Dendritic cell treated with granulocyte-macrophage colony-stimulating factor and Interleukin-4, amounts not matched to agents 40 ng/mL and 50 ng/mL, for 4 days (primary cell): ENCODE data around the gene SND1.

Source experiments
- H3K27ac Mint-ChIP-seq: one replicate; pipeline ENCODE4 v1.8.0; 2022; ENCODE audit warnings: mild to moderate bottlenecking, mixed read lengths
- H3K27me3 Mint-ChIP-seq: one replicate; pipeline ENCODE4 v1.8.0; 2022; ENCODE audit warnings: mild to moderate bottlenecking, mixed read lengths
- H3K36me3 Mint-ChIP-seq: one replicate; pipeline ENCODE4 v1.8.0; 2022; ENCODE audit warnings: low read depth, mixed read lengths
- H3K4me1 Mint-ChIP-seq: one replicate; pipeline ENCODE4 v1.8.0; 2022; ENCODE audit warnings: low read depth, mixed read lengths
- H3K4me3 Mint-ChIP-seq: one replicate; pipeline ENCODE4 v1.8.0; 2022; ENCODE audit warnings: mild to moderate bottlenecking, moderate library complexity, mixed read lengths
- H3K9me3 Mint-ChIP-seq: one replicate; pipeline ENCODE4 v1.8.0; 2022; ENCODE audit warnings: mixed read lengths
- intact Hi-C: fragments of 100-400 bp; cut with micrococcal nuclease; formaldehyde crosslinking; loops from one replicate; pipeline ENCODE4 v1.15.0; 2022

The SND1 gene

GRCh38 chr7:127932076-127932475 lies 280.1 kb downstream of the SND1 start:
- Mint-ChIP-seq H3K27me3 (no peaks in the 10 kb centered on the region), H3K36me3 (peaks cover 69% of the 10 kb centered on the region), H3K27ac (no peak overlapping the region), H3K4me1 (peaks cover 17% of the 10 kb centered on the region), H3K9me3 (no peaks in the 10 kb centered on the region), H3K4me3 (no peak overlapping the region)
- intact Hi-C loops: no loop called here

- intact Hi-C loops: no loop called here
- peaks cover 13% of the 10 kb centered on the region for H3K4me1 Mint-ChIP-seq
- H3K9me3 Mint-ChIP-seq: no peaks in the 10 kb centered on the region
- no peak overlapping the region for H3K27ac Mint-ChIP-seq
- H3K36me3 Mint-ChIP-seq: peaks cover 73% of the 10 kb centered on the region
- H3K4me3 Mint-ChIP-seq: no peak overlapping the region
- no peaks in the 10 kb centered on the region for H3K27me3 Mint-ChIP-seq
These were observed 280.5 kb downstream of the SND1 start for GRCh38 chr7:127932496-127932895.

- Mint-ChIP-seq H3K4me1 (peaks cover 7% of the 10 kb centered on the region), H3K36me3 (peaks cover 76% of the 10 kb centered on the region), H3K4me3 (no peak overlapping the region), H3K27ac (no peak overlapping the region), H3K9me3 (no peaks in the 10 kb centered on the region), H3K27me3 (no peaks in the 10 kb centered on the region)
- intact Hi-C loops: no loop called here
These were observed 281.2 kb downstream of the SND1 start for GRCh38 chr7:127933146-127933545.

- Mint-ChIP-seq H3K36me3 (peaks cover 74% of the 10 kb centered on the region), H3K9me3 (no peaks in the 10 kb centered on the region), H3K27ac (no peak overlapping the region), H3K27me3 (no peaks in the 10 kb centered on the region), H3K4me3 (no peak overlapping the region), H3K4me1 (peaks cover 5% of the 10 kb centered on the region)
- intact Hi-C loops: no loop called here
These were observed 282.7 kb downstream of the SND1 start for GRCh38 chr7:127934711-127935110.

GRCh38 chr7:127935847-127936376 lies 283.9 kb downstream of the SND1 start:
- H3K27me3 Mint-ChIP-seq: no peaks in the 10 kb centered on the region
- intact Hi-C loops: no loop called here
- H3K4me3 Mint-ChIP-seq: no peak overlapping the region
- H3K36me3 Mint-ChIP-seq: peaks cover 62% of the 10 kb centered on the region
- no peak overlapping the region for H3K27ac Mint-ChIP-seq
- peaks cover 5% of the 10 kb centered on the region for H3K4me1 Mint-ChIP-seq
- H3K9me3 Mint-ChIP-seq: no peaks in the 10 kb centered on the region

GRCh38 chr7:127937066-127937680 lies 285.2 kb downstream of the SND1 start:
- Mint-ChIP-seq H3K36me3 (peaks cover 52% of the 10 kb centered on the region), H3K27me3 (no peaks in the 10 kb centered on the region), H3K27ac (no peak overlapping the region), H3K4me3 (no peak overlapping the region), H3K9me3 (no peaks in the 10 kb centered on the region), H3K4me1 (peaks cover 2% of the 10 kb centered on the region)
- intact Hi-C loops: no loop called here

- no peaks in the 10 kb centered on the region for H3K9me3 Mint-ChIP-seq
- H3K27ac Mint-ChIP-seq: no peak overlapping the region
- H3K4me3 Mint-ChIP-seq: no peak overlapping the region
- intact Hi-C loops: no loop called here
- H3K36me3 Mint-ChIP-seq: peaks cover 43% of the 10 kb centered on the region
- no peaks in the 10 kb centered on the region for H3K27me3 Mint-ChIP-seq
- no peaks in the 10 kb centered on the region for H3K4me1 Mint-ChIP-seq
These were observed 286.6 kb downstream of the SND1 start for GRCh38 chr7:127938588-127938987.

- no peak overlapping the region for H3K4me3 Mint-ChIP-seq
- no peaks in the 10 kb centered on the region for H3K9me3 Mint-ChIP-seq
- H3K36me3 Mint-ChIP-seq: peaks cover 36% of the 10 kb centered on the region
- no peak overlapping the region for H3K27ac Mint-ChIP-seq
- no peaks in the 10 kb centered on the region for H3K4me1 Mint-ChIP-seq
- no peaks in the 10 kb centered on the region for H3K27me3 Mint-ChIP-seq
- intact Hi-C loops: no loop called here
These were observed 288.6 kb downstream of the SND1 start for GRCh38 chr7:127940381-127941160.

- no peaks in the 10 kb centered on the region for H3K9me3 Mint-ChIP-seq
- H3K4me1 Mint-ChIP-seq: peaks cover 7% of the 10 kb centered on the region
- intact Hi-C loops: no loop called here
- peaks cover 28% of the 10 kb centered on the region for H3K36me3 Mint-ChIP-seq
- H3K27ac Mint-ChIP-seq: no peak overlapping the region
- H3K27me3 Mint-ChIP-seq: no peaks in the 10 kb centered on the region
- no peak overlapping the region for H3K4me3 Mint-ChIP-seq
These were observed 289.6 kb downstream of the SND1 start for GRCh38 chr7:127941476-127942210.

- Mint-ChIP-seq H3K36me3 (peaks cover 20% of the 10 kb centered on the region), H3K27me3 (no peaks in the 10 kb centered on the region), H3K4me1 (peaks cover 7% of the 10 kb centered on the region), H3K4me3 (no peak overlapping the region), H3K27ac (no peak overlapping the region), H3K9me3 (no peaks in the 10 kb centered on the region)
- intact Hi-C loops: no loop called here
These were observed 291.8 kb downstream of the SND1 start for GRCh38 chr7:127943541-127944521.

- Mint-ChIP-seq H3K36me3 (peaks cover 15% of the 10 kb centered on the region), H3K4me3 (no peak overlapping the region), H3K4me1 (peaks cover 20% of the 10 kb centered on the region), H3K9me3 (no peaks in the 10 kb centered on the region), H3K27ac (no peak overlapping the region), H3K27me3 (no peaks in the 10 kb centered on the region)
- intact Hi-C loops: no loop called here
These were observed 294.1 kb downstream of the SND1 start for GRCh38 chr7:127946111-127946510.

GRCh38 chr7:127946847-127947246 lies 294.9 kb downstream of the SND1 start:
- Mint-ChIP-seq H3K4me1 (peaks cover 28% of the 10 kb centered on the region), H3K36me3 (peaks cover 15% of the 10 kb centered on the region), H3K4me3 (no peak overlapping the region), H3K27me3 (no peaks in the 10 kb centered on the region), H3K9me3 (no peaks in the 10 kb centered on the region), H3K27ac (no peak overlapping the region)
- intact Hi-C loops: no loop called here

- Mint-ChIP-seq H3K4me3 (no peak overlapping the region), H3K36me3 (peaks cover 18% of the 10 kb centered on the region), H3K27ac (no peak overlapping the region), H3K4me1 (peaks cover 31% of the 10 kb centered on the region), H3K27me3 (no peaks in the 10 kb centered on the region), H3K9me3 (no peaks in the 10 kb centered on the region)
- intact Hi-C loops: no loop called here
These were observed 296.3 kb downstream of the SND1 start for GRCh38 chr7:127948312-127948711.
